HCT116 (cell line): ENCODE data around the gene DAP. TPM values are rescaled to one million over a fixed set of nuclear protein-coding genes. Genes with fewer than 3 reads are reported as not detected.

Experiments
- ATAC-seq: fragments of 200-7000 bp; cut with Tn5 transposase; 2 replicates; pipeline ENCODE4 v1.9.1; 2020; ENCODE audit warnings: mild to moderate bottlenecking, moderate library complexity
- BruUV-seq: library from RNA; stranded (reverse); fragments of 400-500 nt; replicated peaks from 2 replicates; lab custom pipeline; 2021; lab: Mats Ljungman, UMichigan
- CTCF ChIA-PET: fragments of 300-600 bp; sonication (Branson Sonifier 250); formaldehyde crosslinking; loops from one replicate; lab custom pipeline; 2021; ENCODE audit warnings: antibody characterized with exemption; lab: Charles Lee
- POLR2A ChIA-PET: fragments of 300-600, 350-600 bp; sonication (Branson Sonifier 250); formaldehyde crosslinking; loops from one replicate; lab custom pipeline; 2021; ENCODE audit warnings: antibody characterized with exemption; lab: Charles Lee
- RAD21 ChIA-PET, 2 experiments: fragments of 300-600 bp; sonication (Branson Sonifier 250); formaldehyde crosslinking; loops; one replicate each; lab custom pipeline; 2023; ENCODE audit warnings: low total read pairs in 2 of 2; ENCODE audit not compliant: uncharacterized antibody in 2 of 2, unreplicated experiment in 2 of 2, low non-redundant PET in 1 of 2; lab: Charles Lee
- DNase-seq: peaks from one replicate; pipeline ENCODE4 v3.0.0-alpha.2; 2010; ENCODE audit warnings: low read depth, low spot score
- H2AFZ ChIP-seq: fragments of 200-600 bp; shearing (Covaris generic), sonication (generic); 2 replicates; pipeline ENCODE4 v1.6.1; 2017; ENCODE audit warnings: low read depth, mixed run types, mixed read lengths, antibody characterized with exemption, low read length; ENCODE audit not compliant: poor library complexity, severe bottlenecking
- H3K27ac ChIP-seq: 2 replicates; pipeline ENCODE4 v1.5.1; 2012; ENCODE audit warnings: low read depth, low read length
- H3K27me3 ChIP-seq: fragments of 200-600 bp; sonication (generic); 2 replicates; pipeline ENCODE4 v1.6.1; 2016; ENCODE audit warnings: mixed run types, low read length, mixed read lengths; ENCODE audit not compliant: insufficient read depth
- H3K36me3 ChIP-seq, 2 experiments: fragments of 200-500 bp in 1 of 2; fragments of 200-600 bp in 1 of 2; sonication (Bioruptor generic) in 1 of 2; sonication (generic) in 1 of 2; 2 replicates each; pipeline versions ENCODE4 v1.5.1 to v1.6.1; 2014 to 2016; ENCODE audit warnings: low read length in 2 of 2, inconsistent platforms in 1 of 2, mixed read lengths in 1 of 2, mixed run types in 1 of 2; ENCODE audit not compliant: insufficient read depth in 2 of 2, control insufficient read depth in 1 of 2
- H3K4me1 ChIP-seq, 2 experiments: fragments of 200-600 bp in 1 of 2; sonication (generic) in 1 of 2; 2 replicates each; pipeline versions ENCODE4 v1.5.1 to v1.6.1; 2012 to 2017; ENCODE audit warnings: low read length in 2 of 2, inconsistent platforms in 1 of 2, mild to moderate bottlenecking in 1 of 2, mixed read lengths in 1 of 2, mixed run types in 1 of 2, moderate library complexity in 1 of 2; ENCODE audit not compliant: insufficient read depth in 2 of 2, control insufficient read depth in 1 of 2
- H3K4me2 ChIP-seq: fragments of 200-600 bp; sonication (generic); 2 replicates; pipeline ENCODE4 v1.6.1; 2017; ENCODE audit warnings: mixed run types, low read length, mixed read lengths
- H3K4me3 ChIP-seq, 2 experiments: fragments of 200-600 bp in 1 of 2; sonication (generic) in 1 of 2; replicated peaks in 1 of 2; 2 replicates each; pipeline ENCODE4 v1.5.1; 2011 to 2016; ENCODE audit warnings: low read length in 2 of 2, control low read depth in 1 of 2, low read depth in 1 of 2, mild to moderate bottlenecking in 1 of 2, mixed read lengths in 1 of 2, mixed run types in 1 of 2
- H3K79me2 ChIP-seq: fragments of 200-600 bp; sonication (generic); 2 replicates; pipeline ENCODE4 v1.6.1; 2017; ENCODE audit warnings: mild to moderate bottlenecking, mixed run types, low read length, moderate library complexity, mixed read lengths; ENCODE audit not compliant: insufficient read depth
- H3K9ac ChIP-seq: fragments of 200-600 bp; sonication (generic); 2 replicates; pipeline ENCODE4 v1.6.1; 2016; ENCODE audit warnings: low read length, mixed read lengths
- H3K9me2 ChIP-seq: fragments of 200-600 bp; sonication (generic), shearing (Covaris generic); 2 replicates; pipeline ENCODE4 v1.6.1; 2017; ENCODE audit warnings: mixed run types, mild to moderate bottlenecking, moderate library complexity; ENCODE audit not compliant: insufficient read depth
- H3K9me3 ChIP-seq, 2 experiments: fragments of 200-500 bp in 1 of 2; fragments of 200-600 bp in 1 of 2; sonication (Bioruptor generic) in 1 of 2; sonication (generic) in 1 of 2; 2 replicates each; pipeline ENCODE4 v1.6.1; 2014 to 2017; ENCODE audit warnings: low read length in 2 of 2, mixed read lengths in 2 of 2, inconsistent platforms in 1 of 2, low read depth in 1 of 2, mild to moderate bottlenecking in 1 of 2, mixed run types in 1 of 2, moderate library complexity in 1 of 2; ENCODE audit not compliant: control insufficient read depth in 1 of 2, insufficient read depth in 1 of 2
- H4K20me1 ChIP-seq: fragments of 200-600 bp; sonication (generic), shearing (Covaris generic); 2 replicates; pipeline ENCODE4 v1.6.1; 2017; ENCODE audit warnings: mixed run types, mild to moderate bottlenecking, moderate library complexity; ENCODE audit not compliant: insufficient read depth
- CBX3 ChIP-seq: IDR thresholded peaks from 2 replicates; pipeline ENCODE4 v1.6.1; 2012; ENCODE audit warnings: low read depth
- CEBPB ChIP-seq: IDR thresholded peaks from 2 replicates; pipeline ENCODE4 v1.6.1; 2012; ENCODE audit warnings: low read depth
- EZH2 ChIP-seq: fragments of 200-600 bp; sonication (generic); IDR thresholded peaks from 2 replicates; pipeline ENCODE4 v1.6.1; 2017; ENCODE audit warnings: antibody characterized with exemption, mixed run types
- FOSL1 ChIP-seq: IDR thresholded peaks from 2 replicates; pipeline ENCODE4 v1.6.1; 2012; ENCODE audit warnings: low read depth
- JUND ChIP-seq: IDR thresholded peaks from 2 replicates; pipeline ENCODE4 v1.6.1; 2012
- POLR2A ChIP-seq: IDR thresholded peaks from 2 replicates; pipeline ENCODE4 v1.7.0; 2011; ENCODE audit warnings: borderline replicate concordance; ENCODE audit not compliant: insufficient read depth, insufficient read length; ENCODE audit errors: extremely low read depth
- SP1 ChIP-seq: IDR thresholded peaks from 2 replicates; pipeline ENCODE4 v1.6.1; 2012; ENCODE audit warnings: low read depth
- TCF7L2 ChIP-seq: IDR thresholded peaks from 2 replicates; pipeline ENCODE4 v1.7.0; 2011; ENCODE audit warnings: borderline replicate concordance, inconsistent platforms; ENCODE audit not compliant: insufficient read depth, insufficient read length; ENCODE audit errors: extremely low read depth
- intact Hi-C: fragments of 100-400 bp; cut with micrococcal nuclease; formaldehyde crosslinking; loops from 2 replicates; pipeline ENCODE4 v1.10.0; 2022
- total RNA-seq: library from RNA; stranded (reverse); gene quantifications from one replicate; pipeline ENCODE4 v1.2.1, GENCODE V29; 2021; ENCODE audit not compliant: unreplicated experiment
- TF ChIP-seq, protein P1 (sequence below): IDR thresholded peaks from 2 replicates; pipeline ENCODE4 v1.6.1; 2012
- TF ChIP-seq, protein P2 (sequence below), 3 experiments: fragments of 200-600 bp in 1 of 3; sonication (generic) in 1 of 3; IDR thresholded peaks in 2 of 3; conservative IDR thresholded peaks in 1 of 3; 2 replicates each; pipeline ENCODE4 v1.5.1; 2012 to 2017; ENCODE audit warnings: low read depth in 2 of 3, low read length in 2 of 3, antibody characterized with exemption in 1 of 3, borderline replicate concordance in 1 of 3, control low read depth in 1 of 3, mild to moderate bottlenecking in 1 of 3, mixed read lengths in 1 of 3, mixed run types in 1 of 3, moderate library complexity in 1 of 3; ENCODE audit not compliant: insufficient read depth in 1 of 3

The DAP gene
- total RNA-seq, 1 experiment from 2014 or later: 59.1 TPM

DNA sequence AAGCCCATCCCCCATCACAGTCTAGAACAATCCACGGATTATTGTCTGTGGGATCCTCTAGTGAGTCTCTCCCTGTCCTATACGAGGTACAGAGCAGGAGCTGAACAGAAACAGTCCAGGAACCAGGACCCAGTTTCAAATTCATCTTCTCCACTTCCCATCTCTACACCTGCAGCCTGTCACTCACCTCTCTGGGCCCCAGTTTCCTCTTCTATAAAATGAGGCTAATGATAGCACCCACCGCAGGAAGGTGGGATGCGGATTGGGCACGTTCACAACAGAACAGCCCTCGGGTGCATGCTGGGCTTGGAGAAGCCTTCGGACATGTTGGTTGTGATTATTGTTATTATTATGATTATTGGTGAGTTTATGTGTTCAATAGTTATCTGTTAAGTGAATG, 118.7 kb downstream of the DAP start:
- H3K9me2 ChIP-seq: no peaks in the 10 kb centered on the region
- H3K4me1 ChIP-seq: peaks cover 0 to 9% of the 10 kb centered on the region in 2 experiments; a peak in 1 of 4 replicates
- BruUV-seq: no TSS peak
- ATAC-seq (no peak), DNase-seq (no peak)
- intact Hi-C loops: no loop called here
- TF ChIP-seq, protein P1, sequence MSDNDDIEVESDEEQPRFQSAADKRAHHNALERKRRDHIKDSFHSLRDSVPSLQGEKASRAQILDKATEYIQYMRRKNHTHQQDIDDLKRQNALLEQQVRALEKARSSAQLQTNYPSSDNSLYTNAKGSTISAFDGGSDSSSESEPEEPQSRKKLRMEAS: no peak
- no peak for TF ChIP-seq FOSL1
- TF ChIP-seq TCF7L2: no peak
- TF ChIP-seq POLR2A: no peak
- TF ChIP-seq, protein P2, sequence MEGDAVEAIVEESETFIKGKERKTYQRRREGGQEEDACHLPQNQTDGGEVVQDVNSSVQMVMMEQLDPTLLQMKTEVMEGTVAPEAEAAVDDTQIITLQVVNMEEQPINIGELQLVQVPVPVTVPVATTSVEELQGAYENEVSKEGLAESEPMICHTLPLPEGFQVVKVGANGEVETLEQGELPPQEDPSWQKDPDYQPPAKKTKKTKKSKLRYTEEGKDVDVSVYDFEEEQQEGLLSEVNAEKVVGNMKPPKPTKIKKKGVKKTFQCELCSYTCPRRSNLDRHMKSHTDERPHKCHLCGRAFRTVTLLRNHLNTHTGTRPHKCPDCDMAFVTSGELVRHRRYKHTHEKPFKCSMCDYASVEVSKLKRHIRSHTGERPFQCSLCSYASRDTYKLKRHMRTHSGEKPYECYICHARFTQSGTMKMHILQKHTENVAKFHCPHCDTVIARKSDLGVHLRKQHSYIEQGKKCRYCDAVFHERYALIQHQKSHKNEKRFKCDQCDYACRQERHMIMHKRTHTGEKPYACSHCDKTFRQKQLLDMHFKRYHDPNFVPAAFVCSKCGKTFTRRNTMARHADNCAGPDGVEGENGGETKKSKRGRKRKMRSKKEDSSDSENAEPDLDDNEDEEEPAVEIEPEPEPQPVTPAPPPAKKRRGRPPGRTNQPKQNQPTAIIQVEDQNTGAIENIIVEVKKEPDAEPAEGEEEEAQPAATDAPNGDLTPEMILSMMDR (IDR thresholded peaks at IDR 0.05 in 2 of 3, conservative IDR thresholded peaks at IDR 0.05 in 1 of 3; ENCODE audit: borderline replicate concordance in 1 of 3, insufficient read depth in 1 of 3, low read depth in 2 of 3, low read length in 2 of 3): no peak
- TF ChIP-seq EZH2: no peak
- TF ChIP-seq SP1: no peak
- no peak for TF ChIP-seq CBX3
- TF ChIP-seq CEBPB: no peak
- no peak for TF ChIP-seq JUND
- H3K9me3 ChIP-seq: no peaks in the 10 kb centered on the region; a peak in 1 of 4 replicates
- peaks cover 0 to 5% of the 10 kb centered on the region in 2 experiments; a peak in 1 of 4 replicates for H3K36me3 ChIP-seq
- H3K79me2 ChIP-seq: peaks cover 18% of the 10 kb centered on the region; the same call in 1 of the 2 replicates
- H3K4me3 ChIP-seq: no peak overlapping the region
- no peaks in the 10 kb centered on the region; the same call in 1 of the 2 replicates for H4K20me1 ChIP-seq
- no peak overlapping the region for H3K4me2 ChIP-seq
- CTCF ChIA-PET: no interaction called here
- no peak overlapping the region for H2AFZ ChIP-seq
- POLR2A ChIA-PET: no interaction called here
- RAD21 ChIA-PET: no interaction called here
- no peaks in the 10 kb centered on the region for H3K27me3 ChIP-seq
- H3K27ac ChIP-seq: no peak overlapping the region
- H3K9ac ChIP-seq: no peak overlapping the region
